HG02571 (cell line): Measurements from ENCODE around the gene ZNF438.
"Not testable (repeated sequence)": the region's sequence is repeated elsewhere in the genome, so short reads cannot be mapped to it uniquely, and the experiment has no call there.

Experiments used
- ATAC-seq: cut with Tn5 transposase; IDR thresholded peaks from one replicate; pipeline ENCODE4 v1.9.1; 2021; ENCODE audit warnings: mild to moderate bottlenecking, moderate library complexity; ENCODE audit not compliant: unreplicated experiment

ZNF438 gene

GRCh38 chr10:30812018-30812851 lies 219.4 kb downstream of the ZNF438 start:
- no peak for ATAC-seq

- no peak for ATAC-seq
Measured at GRCh38 chr10:30811276-30812017, 220.2 kb downstream of the ZNF438 start.

GRCh38 chr10:30810416-30810815 lies 221.2 kb downstream of the ZNF438 start:
- ATAC-seq, result no peak

GRCh38 chr10:30806850-30807249 lies 224.8 kb downstream of the ZNF438 start:
- no peak for ATAC-seq

GRCh38 chr10:30805061-30805460 lies 226.6 kb downstream of the ZNF438 start:
- ATAC-seq, result no peak

- no peak for ATAC-seq
Measured at GRCh38 chr10:30804478-30805055, 227.1 kb downstream of the ZNF438 start.

- ATAC-seq, result no peak
Measured at GRCh38 chr10:30803892-30804322, 227.8 kb downstream of the ZNF438 start.

- ATAC-seq, result no peak
Measured at GRCh38 chr10:30803058-30803457, 228.6 kb downstream of the ZNF438 start.

- no peak for ATAC-seq
Measured at GRCh38 chr10:30800368-30800767, 231.3 kb downstream of the ZNF438 start.

GRCh38 chr10:30798646-30799185 lies 232.9 kb downstream of the ZNF438 start:
- ATAC-seq, result no peak

GRCh38 chr10:30795024-30795423 lies 236.6 kb downstream of the ZNF438 start:
- not testable (repeated sequence) for ATAC-seq
